Keratinocyte (primary cell): ENCODE results near the gene NAA11. TPM values are rescaled to one million over a fixed set of nuclear protein-coding genes. Genes with fewer than 3 reads are reported as not detected.

ENCODE experiments used
- DNase-seq: peaks from one replicate; pipeline ENCODE4 v3.0.0-alpha.2; 2011; ENCODE audit warnings: low read depth, missing footprints, low spot score
- FAIRE-seq: peaks from 2 replicates; lab custom pipeline; 2011; peaks lifted over from hg19 to GRCh38; lab: Jason Lieb, UNC
- H2AFZ ChIP-seq: 2 replicates; pipeline ENCODE4 v1.6.0; 2012; ENCODE audit warnings: low read length, control low read depth, inconsistent platforms; ENCODE audit not compliant: control insufficient read depth
- H3K27ac ChIP-seq: 2 replicates; pipeline ENCODE4 v1.5.1; 2011; ENCODE audit warnings: low read length; ENCODE audit not compliant: control insufficient read depth, insufficient read depth
- H3K27me3 ChIP-seq: 3 replicates; pipeline ENCODE4 v1.6.0; 2011; ENCODE audit warnings: low read length; ENCODE audit not compliant: control insufficient read depth, insufficient read depth; ENCODE audit errors: extremely low read depth
- H3K36me3 ChIP-seq, 2 experiments: 2 replicates in 1 of 2; 3 replicates in 1 of 2; pipeline ENCODE4 v1.5.1; 2011; ENCODE audit warnings: low read length in 2 of 2, mild to moderate bottlenecking in 1 of 2; ENCODE audit not compliant: control insufficient read depth in 2 of 2, insufficient read depth in 2 of 2; ENCODE audit errors: extremely low read depth in 1 of 2
- H3K4me1 ChIP-seq: 3 replicates; pipeline ENCODE4 v1.5.1; 2011; ENCODE audit warnings: low read length; ENCODE audit not compliant: control insufficient read depth, insufficient read depth; ENCODE audit errors: extremely low read depth
- H3K4me2 ChIP-seq: 3 replicates; pipeline ENCODE4 v1.6.0; 2011; ENCODE audit warnings: low read depth, low read length; ENCODE audit not compliant: control insufficient read depth, insufficient read depth; ENCODE audit errors: extremely low read depth
- H3K4me3 ChIP-seq, 3 experiments: fragments of 200-600 bp in 1 of 3; sonication (generic) in 1 of 3; 2 replicates in 2 of 3; 3 replicates in 1 of 3; pipeline ENCODE4 v1.5.1; 2011 to 2016; ENCODE audit warnings: low read length in 3 of 3, mild to moderate bottlenecking in 3 of 3, control low read depth in 2 of 3, inconsistent platforms in 1 of 3, low read depth in 1 of 3, mixed read lengths in 1 of 3, mixed run types in 1 of 3, moderate library complexity in 1 of 3; ENCODE audit not compliant: control insufficient read depth in 2 of 3, insufficient read depth in 2 of 3; ENCODE audit errors: extremely low read depth in 1 of 3
- H3K79me2 ChIP-seq: 2 replicates; pipeline ENCODE4 v1.6.0; 2012; ENCODE audit warnings: low read length; ENCODE audit not compliant: control insufficient read depth, insufficient read depth
- H3K9ac ChIP-seq: 3 replicates; pipeline ENCODE4 v1.6.0; 2011; ENCODE audit warnings: low read length; ENCODE audit not compliant: control insufficient read depth, insufficient read depth; ENCODE audit errors: extremely low read depth
- H3K9me1 ChIP-seq: 3 replicates; pipeline ENCODE4 v1.6.0; 2011; ENCODE audit warnings: low read length; ENCODE audit not compliant: control insufficient read depth, insufficient read depth; ENCODE audit errors: extremely low read depth
- H3K9me3 ChIP-seq: 2 replicates; pipeline ENCODE4 v1.5.1; 2012; ENCODE audit warnings: low read depth, low read length; ENCODE audit not compliant: control insufficient read depth
- H4K20me1 ChIP-seq: 3 replicates; pipeline ENCODE4 v1.6.0; 2011; ENCODE audit warnings: low read length; ENCODE audit not compliant: control insufficient read depth, insufficient read depth; ENCODE audit errors: extremely low read depth
- EZH2 ChIP-seq: IDR thresholded peaks from one replicate; pipeline ENCODE4 v1.6.1; 2012; ENCODE audit warnings: inconsistent platforms, mild to moderate bottlenecking, low read length, moderate library complexity
- dilution Hi-C: fragments of 300-500 bp; cut with MboI; formaldehyde crosslinking; loops from one replicate; pipeline ENCODE4 v1.7.0; 2020; ENCODE audit warnings: low sequenced_read_pairs; ENCODE audit not compliant: extremely low pct_ligation_motif_present
- polyA plus RNA-seq, 5 experiments: library from polyadenylated mRNA; depleted of rRNA in 3 of 5; stranded (reverse) in 3 of 5; stranded (forward) in 1 of 5; unstranded in 1 of 5; fragments of >200 nt; gene quantifications; 1 replicate in 1 of 5; 2 replicates in 3 of 5; 3 replicates in 1 of 5; pipeline versions ENCODE4 v1.2.1 to v1.2.3, GENCODE V29; 2011 to 2012; ENCODE audit warnings: missing spikeins in 2 of 5, low read depth in 1 of 5, low replicate concordance in 1 of 5
- TF ChIP-seq, protein P1 (sequence below), 3 experiments: IDR thresholded peaks in 1 of 3; conservative IDR thresholded peaks in 1 of 3; optimal IDR thresholded peaks in 1 of 3; 2 replicates in 2 of 3; 3 replicates in 1 of 3; pipeline versions ENCODE3 to v1.5.1; 2011; ENCODE audit warnings: low read length in 3 of 3, mild to moderate bottlenecking in 3 of 3, moderate library complexity in 2 of 3, control low read depth in 1 of 3, inconsistent platforms in 1 of 3; ENCODE audit not compliant: insufficient read depth in 2 of 3; ENCODE audit errors: extremely low read depth in 1 of 3

The NAA11 gene
- polyA plus RNA-seq, 1 donor (not counting 4 experiments of a cell fraction or from before 2014, with no cell fraction given) = not detected

DNA sequence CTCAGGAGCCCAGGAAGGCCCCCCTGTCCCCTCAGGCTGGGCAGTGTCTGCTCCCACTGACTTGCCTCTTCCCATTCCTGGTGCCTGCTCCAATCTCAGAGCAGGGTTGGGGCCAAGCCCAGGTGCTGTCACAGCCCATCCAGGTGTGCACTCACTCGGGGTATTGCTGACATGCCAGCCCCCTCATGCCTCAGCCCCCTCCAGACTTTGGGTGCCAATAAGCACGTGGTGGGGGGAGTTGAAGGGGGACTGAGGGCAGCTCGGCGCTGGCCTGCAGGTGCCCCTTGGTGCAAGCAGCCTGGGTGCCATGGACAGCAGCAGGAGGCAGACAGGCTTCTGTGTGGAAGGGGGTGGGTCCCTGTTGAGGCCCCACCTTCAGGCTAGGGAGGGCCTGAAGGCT is 28.4 kb downstream of the NAA11 start:
- TF ChIP-seq EZH2 = no peak
- TF ChIP-seq, protein P1, sequence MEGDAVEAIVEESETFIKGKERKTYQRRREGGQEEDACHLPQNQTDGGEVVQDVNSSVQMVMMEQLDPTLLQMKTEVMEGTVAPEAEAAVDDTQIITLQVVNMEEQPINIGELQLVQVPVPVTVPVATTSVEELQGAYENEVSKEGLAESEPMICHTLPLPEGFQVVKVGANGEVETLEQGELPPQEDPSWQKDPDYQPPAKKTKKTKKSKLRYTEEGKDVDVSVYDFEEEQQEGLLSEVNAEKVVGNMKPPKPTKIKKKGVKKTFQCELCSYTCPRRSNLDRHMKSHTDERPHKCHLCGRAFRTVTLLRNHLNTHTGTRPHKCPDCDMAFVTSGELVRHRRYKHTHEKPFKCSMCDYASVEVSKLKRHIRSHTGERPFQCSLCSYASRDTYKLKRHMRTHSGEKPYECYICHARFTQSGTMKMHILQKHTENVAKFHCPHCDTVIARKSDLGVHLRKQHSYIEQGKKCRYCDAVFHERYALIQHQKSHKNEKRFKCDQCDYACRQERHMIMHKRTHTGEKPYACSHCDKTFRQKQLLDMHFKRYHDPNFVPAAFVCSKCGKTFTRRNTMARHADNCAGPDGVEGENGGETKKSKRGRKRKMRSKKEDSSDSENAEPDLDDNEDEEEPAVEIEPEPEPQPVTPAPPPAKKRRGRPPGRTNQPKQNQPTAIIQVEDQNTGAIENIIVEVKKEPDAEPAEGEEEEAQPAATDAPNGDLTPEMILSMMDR (optimal IDR thresholded peaks at IDR 0.05 in 1 of 3, IDR thresholded peaks at IDR 0.05 in 1 of 3, conservative IDR thresholded peaks at IDR 0.05 in 1 of 3; ENCODE audit: extremely low read depth in 1 of 3, insufficient read depth in 2 of 3, low read length in 3 of 3) = no peak
- dilution Hi-C loops = no loop called here

DNA sequence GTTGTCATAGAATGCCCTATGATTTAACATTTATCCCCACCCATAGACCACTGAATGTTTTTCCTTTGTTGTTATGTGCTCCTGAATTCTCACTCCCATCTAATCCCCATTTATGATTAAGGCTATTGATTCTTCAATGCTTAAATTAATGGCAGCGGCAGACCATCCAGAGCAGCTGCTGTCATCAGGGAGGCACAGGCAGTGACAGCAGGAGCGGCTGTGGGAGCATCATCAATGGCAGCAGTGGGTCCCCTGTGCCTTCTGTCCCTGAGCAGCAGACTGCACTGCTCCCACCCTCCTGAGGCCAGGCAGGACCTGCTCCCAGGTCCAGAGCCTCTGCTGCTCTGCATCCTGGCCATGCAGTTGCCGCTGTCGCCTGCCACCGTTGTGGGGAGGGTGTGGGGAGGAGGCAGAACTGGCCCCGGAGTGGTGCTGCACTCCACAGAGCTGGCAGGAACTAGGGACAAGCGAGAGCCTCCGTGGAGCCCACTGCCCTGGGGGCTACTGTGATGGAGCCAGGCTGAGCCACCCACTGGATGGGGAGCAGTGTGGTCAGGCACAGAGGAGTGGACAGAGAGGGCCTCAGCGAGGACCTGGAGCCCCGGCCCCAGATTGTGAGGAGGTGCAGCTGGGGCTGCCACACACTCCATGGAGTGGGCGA is 29.0 kb downstream of the NAA11 start:
- DNase-seq (no peak), FAIRE-seq (no peak)
- no peak overlapping the region for H3K4me3 ChIP-seq
- H4K20me1 ChIP-seq = no peaks in the 10 kb centered on the region
- no peaks in the 10 kb centered on the region for H3K36me3 ChIP-seq
- H3K27ac ChIP-seq = no peak overlapping the region
- no peak overlapping the region for H2AFZ ChIP-seq
- dilution Hi-C loops = no loop called here
- H3K9ac ChIP-seq = no peak overlapping the region
- no peaks in the 10 kb centered on the region for H3K4me1 ChIP-seq
- H3K9me1 ChIP-seq = no peaks in the 10 kb centered on the region
- H3K79me2 ChIP-seq = no peaks in the 10 kb centered on the region
- H3K4me2 ChIP-seq = no peak overlapping the region
- TF ChIP-seq, protein P1 (optimal IDR thresholded peaks at IDR 0.05 in 1 of 3, IDR thresholded peaks at IDR 0.05 in 1 of 3, conservative IDR thresholded peaks at IDR 0.05 in 1 of 3; ENCODE audit: extremely low read depth in 1 of 3, insufficient read depth in 2 of 3, low read length in 3 of 3) = no peak
- TF ChIP-seq EZH2 = no peak
- H3K9me3 ChIP-seq = no peaks in the 10 kb centered on the region
- H3K27me3 ChIP-seq = no peaks in the 10 kb centered on the region

More for the DNA sequence above, 28.4 kb downstream of the NAA11 start:
- Histone ChIP-seq H3K27ac (no peak overlapping the region), H3K36me3 (no peaks in the 10 kb centered on the region), H2AFZ (no peak overlapping the region), H4K20me1 (no peaks in the 10 kb centered on the region), H3K4me3 (no peak overlapping the region), H3K9me3 (no peaks in the 10 kb centered on the region), H3K4me2 (no peak overlapping the region), H3K9ac (no peak overlapping the region), H3K4me1 (no peaks in the 10 kb centered on the region), H3K27me3 (no peaks in the 10 kb centered on the region), H3K79me2 (no peaks in the 10 kb centered on the region), H3K9me1 (no peaks in the 10 kb centered on the region)
- no peak for FAIRE-seq
- DNase-seq = no peak
